Gastroesophageal sphincter (tissue), 4 donors: ENCODE data around the gene CTIF. TPM values are rescaled to one million over a fixed set of nuclear protein-coding genes. Genes with fewer than 3 reads are reported as not detected.

Source experiments
- ATAC-seq: fragments of 150-250 bp; one replicate; pipeline ENCODE4 v1.9.1; 2016; ENCODE audit warnings: mild to moderate bottlenecking, moderate library complexity
- H3K27ac ChIP-seq, 4 donors: fragments of 200-600 bp; sonication (generic) in 3 of 4; 1 replicate in 3 of 4; 2 replicates in 1 of 4; pipeline ENCODE4 v1.5.1; 2016 to 2019
- H3K27me3 ChIP-seq: fragments of 200-600 bp; sonication (generic); one replicate; pipeline ENCODE4 v1.5.1; 2019
- H3K36me3 ChIP-seq, 2 donors: fragments of 200-600 bp; sonication (generic); one replicate each; pipeline ENCODE4 v1.5.1; 2019; ENCODE audit warnings: control low read depth in 1 of 2
- H3K4me1 ChIP-seq, 3 donors: fragments of 200-600 bp; sonication (generic); 1 replicate in 2 of 3; 2 replicates in 1 of 3; pipeline ENCODE4 v1.5.1; 2016 to 2019; ENCODE audit warnings: control low read depth in 2 of 3
- H3K4me3 ChIP-seq, 2 donors: fragments of 200-600 bp; sonication (generic); one replicate each; pipeline ENCODE4 v1.5.1; 2019; ENCODE audit warnings: mild to moderate bottlenecking in 1 of 2, moderate library complexity in 1 of 2
- H3K9me3 ChIP-seq, 3 donors: fragments of 200-600 bp; sonication (generic); one replicate each; pipeline ENCODE4 v1.5.1; 2017 to 2019; ENCODE audit warnings: control low read depth in 2 of 3
- CTCF ChIP-seq, 4 experiments: fragments of 200-600 bp in 2 of 4; fragments of 450-650 bp in 2 of 4; sonication (generic) in 1 of 4; IDR thresholded peaks; one replicate each; pipeline ENCODE4 v1.5.1; 2017 to 2019; ENCODE audit warnings: antibody characterized with exemption in 4 of 4, mild to moderate bottlenecking in 2 of 4, moderate library complexity in 2 of 4
- EP300 ChIP-seq: sonication (generic); formaldehyde crosslinking; IDR thresholded peaks from one replicate; pipeline ENCODE4 v1.6.1; 2017; ENCODE audit warnings: antibody characterized with exemption, mild to moderate bottlenecking
- POLR2A ChIP-seq, 2 donors: fragments of 450-650 bp; IDR thresholded peaks; one replicate each; pipeline ENCODE4 v1.6.1; 2017; ENCODE audit warnings: antibody characterized with exemption in 2 of 2, mild to moderate bottlenecking in 2 of 2, moderate library complexity in 1 of 2
- POLR2AphosphoS5 ChIP-seq: sonication (generic); formaldehyde crosslinking; IDR thresholded peaks from one replicate; pipeline ENCODE4 v1.6.1; 2017; ENCODE audit warnings: antibody characterized with exemption
- WGBS, 2 donors: methylation state at CpG; one replicate each; pipeline ENCODE4 v1.1.5; 2018; ENCODE audit warnings: low coverage in 1 of 2; 5-methylcytosine and 5-hydroxymethylcytosine counted together
- total RNA-seq, 4 donors: library from RNA; depleted of rRNA; stranded (reverse); fragments of >200 nt; gene quantifications; one replicate each; pipeline ENCODE4 v1.1.0, GENCODE V29; 2016

The CTIF gene
- total RNA-seq, 4 donors from 2014 or later, result 31.4 to 124 (median 78.1) TPM

- ATAC-seq, result no peak
- H3K27ac ChIP-seq, result peak overlapping the region in 3 of 4 donors; percentile 8 to 21 (median 12)
- 40 to 60% methylated on average over 1 of the region's 5 CpGs for WGBS, 2 donors
- H3K4me3 ChIP-seq, result no peak overlapping the region
- H3K4me1 ChIP-seq, result peaks cover 0 to 86% (median 26%) of the 10 kb centered on the region in 3 donors
- no peaks in the 10 kb centered on the region for H3K27me3 ChIP-seq
- no peaks in the 10 kb centered on the region for H3K9me3 ChIP-seq
- no peaks in the 10 kb centered on the region for H3K36me3 ChIP-seq
- TF ChIP-seq CTCF (IDR thresholded peaks at IDR 0.05), result no peak
- no peak for TF ChIP-seq POLR2AphosphoS5
- no peak for TF ChIP-seq EP300
- TF ChIP-seq POLR2A (IDR thresholded peaks at IDR 0.05), result no peak
Observed at GRCh38 chr18:48611203-48611602, 72.4 kb downstream of the CTIF start.

- H3K27me3 ChIP-seq, result no peaks in the 10 kb centered on the region
- TF ChIP-seq CTCF (IDR thresholded peaks at IDR 0.05) (no peak), POLR2AphosphoS5 (no peak)
- no peaks in the 10 kb centered on the region for H3K36me3 ChIP-seq
- ATAC-seq, result no peak
- H3K4me3 ChIP-seq, result no peak overlapping the region
- peaks cover 0 to 86% (median 33%) of the 10 kb centered on the region in 3 donors for H3K4me1 ChIP-seq
- 83 to 84% methylated on average over 5 to 7 of the region's 10 CpGs for WGBS, 2 donors
- no peaks in the 10 kb centered on the region for H3K9me3 ChIP-seq
- H3K27ac ChIP-seq, result peak overlapping the region in 3 of 4 donors; percentile 76 to 86 (median 81)
Observed at GRCh38 chr18:48611785-48612480, 73.1 kb downstream of the CTIF start.

GRCh38 chr18:48612511-48612910 is 73.7 kb downstream of the CTIF start:
- H3K4me3 ChIP-seq, result no peak overlapping the region
- no peaks in the 10 kb centered on the region for H3K27me3 ChIP-seq
- peak overlapping the region in 3 of 4 donors; percentile 76 to 86 (median 81) for H3K27ac ChIP-seq
- peaks cover 0 to 86% (median 34%) of the 10 kb centered on the region in 3 donors for H3K4me1 ChIP-seq
- no peaks in the 10 kb centered on the region for H3K36me3 ChIP-seq
- no peak for TF ChIP-seq POLR2A (IDR thresholded peaks at IDR 0.05)
- no peak for TF ChIP-seq POLR2AphosphoS5
- no peak for TF ChIP-seq CTCF (IDR thresholded peaks at IDR 0.05)
- TF ChIP-seq EP300, result no peak
- WGBS, 2 donors, result no CpG with 5 or more reads among the region's 6 CpGs
- ATAC-seq, result no peak
- no peaks in the 10 kb centered on the region for H3K9me3 ChIP-seq

- ATAC-seq, result no peak
- H3K27me3 ChIP-seq, result no peaks in the 10 kb centered on the region
- H3K4me3 ChIP-seq, result no peak overlapping the region
- H3K27ac ChIP-seq, result peak overlapping the region; percentile 48 to 86 (median 78)
- H3K4me1 ChIP-seq, result peaks cover 0 to 86% (median 34%) of the 10 kb centered on the region in 3 donors
- no peaks in the 10 kb centered on the region for H3K36me3 ChIP-seq
- 100% methylated on average over 2 of the region's 4 CpGs; no CpG with 5 or more reads in 1 of the 2 donors for WGBS, 2 donors
- no peaks in the 10 kb centered on the region for H3K9me3 ChIP-seq
- TF ChIP-seq EP300 (no peak), CTCF (IDR thresholded peaks at IDR 0.05) (no peak), POLR2A (IDR thresholded peaks at IDR 0.05) (no peak), POLR2AphosphoS5 (no peak)
Observed at GRCh38 chr18:48612917-48613316, 74.1 kb downstream of the CTIF start.
